K562 (cell line): ENCODE results near the gene ANGEL2. TPM values are rescaled to one million over a fixed set of nuclear protein-coding genes. Genes with fewer than 3 reads are reported as not detected.
A peak's percentile ranks its signal among the peaks of the same experiment; 100 is the strongest.

ENCODE experiments used
- ATAC-seq: fragments of 200-7000 bp; cut with Tn5 transposase; 3 replicates; pipeline ENCODE4 v1.9.1; 2020; ENCODE audit warnings: moderate library complexity
- BruUV-seq: library from RNA; stranded (reverse); fragments of 400-500 nt; replicated peaks from 2 replicates; lab custom pipeline; 2021; lab: Mats Ljungman, UMichigan
- CTCF ChIA-PET: fragments of 300-600 bp; formaldehyde crosslinking; extraction: SDS; loops from one replicate; lab custom pipeline; 2021; ENCODE audit warnings: low intra/inter-chr PET ratio; lab: Yijun Ruan, JAX
- POLR2A ChIA-PET: fragments of 300-600, 350-650 bp; sonication (Branson Sonifier 250); formaldehyde crosslinking; extraction: SDS; loops from one replicate; lab custom pipeline; 2021; ENCODE audit warnings: antibody characterized with exemption, inconsistent platforms; lab: Yijun Ruan, JAX
- DNase-seq, 4 experiments: peaks; one replicate each; pipeline versions ENCODE4 v3.0.0 to v3.0.0-alpha.2; 2011 to 2018; ENCODE audit warnings: low spot score in 3 of 4, mixed read lengths in 3 of 4; ENCODE audit errors: extremely low read depth in 1 of 4
- FAIRE-seq: peaks from 2 replicates; lab custom pipeline; 2011; peaks lifted over from hg19 to GRCh38; lab: Jason Lieb, UNC
- H2AFZ ChIP-seq: 2 replicates; pipeline ENCODE4 v1.6.0; 2011; ENCODE audit warnings: low read depth, low read length, control low read depth, inconsistent platforms
- H3K27ac ChIP-seq: fragments of 200-600 bp; 3 replicates; pipeline ENCODE4 v1.8.0; 2011; ENCODE audit warnings: low read depth, mild to moderate bottlenecking, control low read depth, inconsistent platforms, low read length, moderate library complexity, mixed read lengths; ENCODE audit errors: extremely low read depth
- H3K27me3 ChIP-seq, 2 experiments: fragments of 300-600 bp in 1 of 2; 2 replicates in 1 of 2; 3 replicates in 1 of 2; pipeline versions ENCODE4 v1.6.0 to v1.8.0; 2011; ENCODE audit warnings: inconsistent platforms in 2 of 2, low read length in 2 of 2, mild to moderate bottlenecking in 1 of 2, mixed read lengths in 1 of 2, moderate library complexity in 1 of 2; ENCODE audit not compliant: control insufficient read depth in 2 of 2, insufficient read depth in 2 of 2
- H3K36me3 ChIP-seq: fragments of 300-600 bp; 3 replicates; pipeline ENCODE4 v1.8.0; 2011; ENCODE audit warnings: mild to moderate bottlenecking, low read length, inconsistent platforms; ENCODE audit not compliant: control insufficient read depth, insufficient read depth
- H3K4me1 ChIP-seq, 2 experiments: fragments of 200-600 bp in 1 of 2; replicated peaks in 1 of 2; 2 replicates in 1 of 2; 3 replicates in 1 of 2; pipeline versions ENCODE4 v1.5.1 to v1.8.0; 2011; ENCODE audit warnings: inconsistent platforms in 2 of 2, low read length in 2 of 2, mild to moderate bottlenecking in 1 of 2, mixed read lengths in 1 of 2, moderate library complexity in 1 of 2; ENCODE audit not compliant: control insufficient read depth in 2 of 2, insufficient read depth in 2 of 2
- H3K4me2 ChIP-seq: 2 replicates; pipeline ENCODE4 v1.6.1; 2011; ENCODE audit warnings: low read length, control low read depth, inconsistent platforms, mixed read lengths; ENCODE audit not compliant: insufficient read depth
- H3K4me3 ChIP-seq: fragments of 200-600 bp; sonication (generic), shearing (Covaris generic); 2 replicates; pipeline ENCODE4 v1.5.1; 2016; ENCODE audit warnings: control low read depth, inconsistent platforms
- H3K79me2 ChIP-seq: fragments of 200-600 bp; 3 replicates; pipeline ENCODE4 v1.8.0; 2011; ENCODE audit warnings: low read length, inconsistent platforms; ENCODE audit not compliant: control insufficient read depth, insufficient read depth
- H3K9ac ChIP-seq, 2 experiments: 2 replicates each; pipeline versions ENCODE4 v1.6.0 to v1.6.1; 2011; ENCODE audit warnings: low read depth in 2 of 2, low read length in 2 of 2, control low read depth in 1 of 2, inconsistent platforms in 1 of 2, mild to moderate bottlenecking in 1 of 2, mixed read lengths in 1 of 2; ENCODE audit not compliant: insufficient read depth in 1 of 2
- H3K9me1 ChIP-seq: one replicate; pipeline ENCODE4 v1.6.0; 2011; ENCODE audit warnings: inconsistent platforms, mild to moderate bottlenecking, low read length, moderate library complexity; ENCODE audit not compliant: control insufficient read depth, insufficient read depth
- H3K9me3 ChIP-seq: replicated peaks from 2 replicates; pipeline ENCODE4 v1.5.1; 2011; ENCODE audit warnings: low read depth, low read length, inconsistent platforms; ENCODE audit not compliant: control insufficient read depth, insufficient read depth
- H4K20me1 ChIP-seq: replicated peaks from 2 replicates; pipeline ENCODE4 v1.6.1; 2011; ENCODE audit warnings: low read length, inconsistent platforms, mixed read lengths; ENCODE audit not compliant: control insufficient read depth, insufficient read depth
- BCOR ChIP-seq: fragments of 450-650 bp; IDR thresholded peaks from 2 replicates; pipeline ENCODE4 v1.6.1; 2016
- CEBPB ChIP-seq: fragments of 450-650 bp; IDR thresholded peaks from 2 replicates; pipeline ENCODE4 v1.6.1; 2016; ENCODE audit warnings: missing genetic modification characterization, missing compliant biosample characterization
- CEBPG ChIP-seq, 3 experiments: fragments of 200-800 bp in 1 of 3; sonication (Bioruptor generic) in 1 of 3; sonication (generic) in 1 of 3; formaldehyde crosslinking in 1 of 3; IDR thresholded peaks in 2 of 3; conservative IDR thresholded peaks in 1 of 3; 2 replicates each; pipeline versions ENCODE4 v1.6.1 to v1.8.0; 2016 to 2022; ENCODE audit warnings: missing compliant biosample characterization in 2 of 3, missing genetic modification characterization in 2 of 3, mild to moderate bottlenecking in 1 of 3, missing genetic modification reagents in 1 of 3
- EP300 ChIP-seq: IDR thresholded peaks from 2 replicates; pipeline ENCODE4 v1.6.1; 2012; ENCODE audit warnings: low read length, improper control_type of control experiment
- HMGXB4 ChIP-seq: sonication (generic); formaldehyde crosslinking; IDR thresholded peaks from 2 replicates; pipeline ENCODE4 v1.8.1; 2023; ENCODE audit warnings: mild to moderate bottlenecking, missing genetic modification reagents
- LEF1 ChIP-seq: fragments of 450-650 bp; IDR thresholded peaks from 2 replicates; pipeline ENCODE4 v1.6.1; 2016; ENCODE audit warnings: mild to moderate bottlenecking
- MAZ ChIP-seq, 2 experiments: fragments of 450-650 bp in 1 of 2; sonication (generic) in 1 of 2; formaldehyde crosslinking; IDR thresholded peaks in 1 of 2; conservative IDR thresholded peaks in 1 of 2; 2 replicates each; pipeline versions ENCODE4 v1.4.0 to v1.5.0; 2020; ENCODE audit warnings: mild to moderate bottlenecking in 1 of 2, missing genetic modification reagents in 1 of 2
- NCOA2 ChIP-seq, 2 experiments: fragments of 450-650 bp; IDR thresholded peaks; 2 replicates each; pipeline ENCODE4 v1.6.1; 2018; ENCODE audit warnings: mild to moderate bottlenecking in 2 of 2, moderate library complexity in 1 of 2; ENCODE audit not compliant: partially characterized antibody in 2 of 2
- POLR3G ChIP-seq: IDR thresholded peaks from 2 replicates; pipeline ENCODE4 v1.6.1; 2011; ENCODE audit not compliant: insufficient read length, insufficient replicate concordance; ENCODE audit errors: extremely low read depth
- RBM22 ChIP-seq: fragments of 200-400 bp; formaldehyde crosslinking; IDR thresholded peaks from 2 replicates; pipeline ENCODE4 v1.6.1; 2018; ENCODE audit warnings: low read length, low read depth; ENCODE audit not compliant: poor library complexity, severe bottlenecking
- SMAD4 ChIP-seq: fragments of 250-450 bp; sonication (Bioruptor Pico); conservative IDR thresholded peaks from 2 replicates; pipeline ENCODE4 v1.8.0; 2021; ENCODE audit warnings: inconsistent platforms, mild to moderate bottlenecking, moderate library complexity
- SMARCE1 ChIP-seq: fragments of 450-650 bp; IDR thresholded peaks from 2 replicates; pipeline ENCODE4 v1.7.1; 2016; ENCODE audit warnings: mild to moderate bottlenecking
- TRIM24 ChIP-seq, 2 experiments: fragments of 450-650 bp; IDR thresholded peaks; 2 replicates each; pipeline ENCODE4 v1.6.1; 2016
- ZBTB11 ChIP-seq, 3 experiments: fragments of 200-800 bp in 1 of 3; fragments of 250-450 bp in 1 of 3; fragments of 450-650 bp in 1 of 3; sonication (Bioruptor Pico) in 1 of 3; sonication (Bioruptor generic) in 1 of 3; formaldehyde crosslinking in 1 of 3; IDR thresholded peaks; 2 replicates each; pipeline versions ENCODE4 v1.6.1 to v1.8.0; 2016 to 2022; ENCODE audit warnings: mild to moderate bottlenecking in 2 of 3, missing genetic modification characterization in 2 of 3, missing compliant biosample characterization in 1 of 3, moderate library complexity in 1 of 3
- ZNF121 ChIP-seq: sonication (generic); formaldehyde crosslinking; conservative IDR thresholded peaks from 2 replicates; pipeline ENCODE4 v1.8.0; 2022; ENCODE audit warnings: missing genetic modification reagents
- WGBS: fragments of 100-300 bp; shearing (Covaris generic); methylation state at CpG from one replicate; pipeline ENCODE4 v1.1.6; 2016; ENCODE audit warnings: low coverage, mixed read lengths; ENCODE audit not compliant: insufficient coverage; ENCODE audit errors: missing lambda C conversion rate; 5-methylcytosine and 5-hydroxymethylcytosine counted together
- in situ Hi-C: fragments of 300-500 bp; cut with MboI; formaldehyde crosslinking; loops from 4 replicates; pipeline ENCODE4 v1.15.0; 2018; ENCODE audit warnings: inconsistent platforms, mixed read lengths
- intact Hi-C: fragments of 100-400 bp; cut with micrococcal nuclease; formaldehyde crosslinking; loops from 2 replicates; pipeline ENCODE4 v1.14.2; 2022
- polyA plus RNA-seq, 8 experiments: library from polyadenylated mRNA; depleted of rRNA in 4 of 8; stranded (reverse) in 5 of 8; unstranded in 3 of 8; fragments of >200 nt; fragmentation: Nextera tagmentation in 2 of 8; fragmentation: Illumina TruSeq in 1 of 8; extraction: Ambion mirVana in 2 of 8; extraction: Trizol in 1 of 8; gene quantifications; 2 replicates each; pipeline versions ENCODE4 v1.2.1 to v1.2.3, GENCODE V29; 2011 to 2014; ENCODE audit warnings: inconsistent platforms in 1 of 8, missing spikeins in 1 of 8
- total RNA-seq, 7 experiments: library from RNA; depleted of rRNA in 6 of 7; stranded (reverse); fragments of >200 nt in 6 of 7; fragmentation: Illumina TruSeq in 2 of 7; extraction: Trizol in 2 of 7; gene quantifications; 2 replicates each; pipeline versions ENCODE4 v1.2.1 to v1.2.3, GENCODE V29; 2011 to 2021; ENCODE audit warnings: low replicate concordance in 1 of 7

ANGEL2 gene
- total and polyA plus RNA-seq, 9 of the 15 experiments (the other 6 are each of a cell fraction or from before 2014, with no cell fraction given) = 6.8 to 34.6 (median 26.2) TPM

- no peak overlapping the region for H2AFZ ChIP-seq
- DNase-seq = no peak
- no peaks in the 10 kb centered on the region; the same call in 1 of the 2 replicates for H3K9me3 ChIP-seq
- BruUV-seq = no TSS peak
- no peak for FAIRE-seq
- H3K79me2 ChIP-seq = peaks cover 100% of the 10 kb centered on the region
- H3K9me1 ChIP-seq = no peaks in the 10 kb centered on the region
- intact Hi-C loops = no loop called here
- no peaks in the 10 kb centered on the region for H4K20me1 ChIP-seq
- peak; percentile 14; the same call in 2 of the 3 replicates for ATAC-seq
- in situ Hi-C loops = no loop called here
- CTCF ChIA-PET = interaction anchor here (0.6 to 0.8 kb wide), 2 partner anchors 10 to 271 kb away, joined by 4 read pairs; no protein-coding TSS in a partner anchor
- peak overlapping the region; percentile 27 for H3K27ac ChIP-seq
- H3K9ac ChIP-seq = peak overlapping the region; percentile 38 to 45; a peak in 3 of 4 replicates
- H3K36me3 ChIP-seq = peaks cover 10% of the 10 kb centered on the region; the same call in 2 of the 3 replicates
- H3K27me3 ChIP-seq = no peaks in the 10 kb centered on the region
- H3K4me2 ChIP-seq = peak overlapping the region; percentile 55
- no peak overlapping the region for H3K4me3 ChIP-seq
- POLR2A ChIA-PET = interaction anchor here (0.6 to 2.7 kb wide), 6 partner anchors 9 to 200 kb away, joined by 3 to 16 read pairs (median 6); partner anchors contain the start of gene FLVCR1
- peaks cover 23 to 44% of the 10 kb centered on the region in 2 experiments for H3K4me1 ChIP-seq
- WGBS = 48% methylated on average over 2 of the region's 5 CpGs
- 0 out of 2 replicates have a peak, but pooled peaks have one; percentile 7 for TF ChIP-seq SMAD4 (CRISPR knock-in tag)
- peak; percentile 45 to 57; a peak in 1 of 4 replicates for TF ChIP-seq TRIM24 (IDR thresholded peaks at IDR 0.05)
- peak; percentile 31; the same call in 1 of the 2 replicates for TF ChIP-seq LEF1
- TF ChIP-seq ZBTB11 (CRISPR knock-in tag; IDR thresholded peaks at IDR 0.05) = 0 out of 6 replicates have a peak, but pooled peaks of 1 of the 3 experiments have one; percentile 23
- 0 out of 2 replicates have a peak, but pooled peaks have one; percentile 15 for TF ChIP-seq EP300
- 0 out of 2 replicates have a peak, but pooled peaks have one; percentile 7 for TF ChIP-seq ZNF121
- TF ChIP-seq POLR3G = no peak
- TF ChIP-seq NCOA2 (IDR thresholded peaks at IDR 0.05; ENCODE audit: partially characterized antibody in 2 of 2) = peak in 1 of 2 experiments; percentile 17
- peak; percentile 10; the same call in 1 of the 2 replicates for TF ChIP-seq SMARCE1
- TF ChIP-seq BCOR = 0 out of 2 replicates have a peak, but pooled peaks have one; percentile 3
- TF ChIP-seq CEBPG (CRISPR knock-in tag; IDR thresholded peaks at IDR 0.05) = no peak
- TF ChIP-seq CEBPG (tag; conservative IDR thresholded peaks at IDR 0.05 in 1 of 2, IDR thresholded peaks at IDR 0.05 in 1 of 2) = peak; percentile 62 to 73
- no peak for TF ChIP-seq MAZ (CRISPR knock-in tag; conservative IDR thresholded peaks at IDR 0.05 in 1 of 2, IDR thresholded peaks at IDR 0.05 in 1 of 2)
- TF ChIP-seq RBM22 = no peak
- TF ChIP-seq HMGXB4 (CRISPR knock-in tag) = no peak
- peak; percentile 69; the same call in 1 of the 2 replicates for TF ChIP-seq CEBPB (tag)
Observed at GRCh38 chr1:213057264-213058059, 41.8 kb upstream of the ANGEL2 start.
